ENCODE results near the gene GPR82.
"Not testable (repeated sequence)": the region's sequence is repeated elsewhere in the genome, so short reads cannot be mapped to it uniquely, and the experiment has no call there.

Gene GPR82

GRCh38 chrX:41723826-41724225 is at the start of gene GPR82:
Gene GPR82 (plus strand): TSS chrX:41724181. CDS start chrX:41727027, 2,846 bp downstream.
- H3K4me3 ChIP-seq (ENCODE audit: low read depth, low read length), result no peak within 1 kb of the TSS

DNA sequence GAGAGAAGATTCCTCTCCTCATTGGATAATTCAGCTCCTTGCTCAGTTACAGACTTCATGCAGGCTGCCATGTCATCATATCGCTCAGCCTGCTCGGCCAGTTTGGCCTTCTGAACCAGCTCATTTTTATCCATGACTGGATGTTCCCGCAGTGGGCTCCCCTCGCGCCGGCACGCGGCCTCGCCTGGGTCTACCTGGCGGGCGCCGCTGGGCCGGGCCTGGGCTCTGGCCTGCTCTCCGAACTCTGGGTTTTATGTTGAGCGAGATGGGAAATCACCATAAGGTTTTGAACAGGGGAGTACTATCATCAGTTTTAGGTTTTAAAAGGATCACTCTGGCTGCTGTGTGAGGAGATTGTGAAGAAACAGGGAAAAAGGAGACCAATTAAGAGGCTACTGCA is 47.6 kb upstream of the GPR82 start:
- H3K4me3 ChIP-seq (ENCODE audit: low read depth, low read length), result not testable (repeated sequence)

DNA sequence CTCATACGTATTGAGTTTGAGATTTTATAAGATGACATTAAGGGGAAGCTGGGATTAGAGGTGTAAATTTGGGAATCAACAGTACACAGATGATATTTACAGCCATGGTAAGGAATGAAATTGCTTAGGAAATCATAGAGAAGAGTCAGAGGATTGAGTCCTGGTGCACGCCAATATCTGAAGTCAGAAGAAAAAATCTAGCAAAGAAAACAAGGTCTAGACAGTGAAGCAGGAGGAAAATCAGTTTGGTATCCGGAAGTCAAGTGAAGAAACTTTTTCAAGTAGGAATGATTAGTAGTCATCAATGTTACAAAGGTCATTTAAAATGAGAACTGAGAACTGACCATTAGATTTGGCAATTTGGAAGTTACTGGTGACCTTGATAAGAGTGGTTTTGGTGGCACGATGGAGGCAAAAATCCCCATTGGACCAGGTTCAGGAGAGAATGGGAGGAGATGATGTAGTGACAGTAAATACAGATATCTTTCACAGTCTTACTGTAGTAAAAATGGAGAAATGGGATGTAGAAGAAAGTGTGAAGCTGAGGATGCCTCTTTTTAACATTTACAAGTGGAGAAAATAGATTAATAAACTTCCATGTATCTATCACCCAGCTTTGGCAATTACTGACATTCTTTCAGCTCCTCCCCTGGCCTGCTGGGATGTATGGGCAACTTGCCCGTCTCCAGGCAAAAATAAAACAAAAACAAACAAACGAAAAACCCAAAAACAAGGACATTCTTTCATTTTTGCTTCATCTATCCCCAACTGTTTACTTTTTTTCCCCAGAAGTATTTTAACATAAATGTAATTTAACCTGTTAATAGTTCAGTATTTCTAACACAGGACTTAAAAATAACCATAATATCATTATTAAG is 46.6 kb upstream of the GPR82 start:
- H3K4me3 ChIP-seq (ENCODE audit: low read depth, low read length), result no peak overlapping the region

GRCh38 chrX:41684138-41684537 is 39.8 kb upstream of the GPR82 start:
- H3K4me3 ChIP-seq (ENCODE audit: low read depth, low read length), result no peak overlapping the region

- no peak overlapping the region for H3K4me3 ChIP-seq (ENCODE audit: low read depth, low read length)
Observed at GRCh38 chrX:41684940-41685339, 39.0 kb upstream of the GPR82 start.

GRCh38 chrX:41686788-41687187 is 37.2 kb upstream of the GPR82 start:
- no peak overlapping the region for H3K4me3 ChIP-seq (ENCODE audit: low read depth, low read length)

- H3K4me3 ChIP-seq (ENCODE audit: low read depth, low read length), result no peak overlapping the region
Observed at GRCh38 chrX:41688156-41688555, 35.8 kb upstream of the GPR82 start.

GRCh38 chrX:41688835-41689234 is 35.1 kb upstream of the GPR82 start, which contains the start of gene GPR34:
Gene GPR34 (plus strand): TSS chrX:41688973. CDS start chrX:41695634, 6,661 bp downstream.
- H3K4me3 ChIP-seq (ENCODE audit: low read depth, low read length), result no peak within 1 kb of the TSS

DNA sequence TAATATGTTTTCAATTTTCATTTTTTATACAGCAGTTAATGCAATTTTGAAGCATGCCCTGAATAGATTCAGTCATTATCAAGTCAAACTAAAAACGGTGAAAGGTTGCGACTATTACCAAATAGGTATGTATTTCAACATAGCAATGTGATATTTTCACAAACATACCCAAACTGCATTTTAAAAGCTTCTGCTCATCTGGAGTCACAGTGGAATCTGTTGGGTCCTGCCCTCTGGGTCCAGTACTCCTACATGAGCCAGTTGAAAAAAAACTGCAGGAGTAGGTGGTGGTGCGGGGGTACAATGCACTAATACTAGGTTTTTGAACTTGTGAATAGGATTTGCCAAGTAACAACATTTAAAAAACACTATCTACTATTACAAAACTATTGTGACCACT is 34.3 kb upstream of the GPR82 start:
- no peak overlapping the region for H3K4me3 ChIP-seq (ENCODE audit: low read depth, low read length)

DNA sequence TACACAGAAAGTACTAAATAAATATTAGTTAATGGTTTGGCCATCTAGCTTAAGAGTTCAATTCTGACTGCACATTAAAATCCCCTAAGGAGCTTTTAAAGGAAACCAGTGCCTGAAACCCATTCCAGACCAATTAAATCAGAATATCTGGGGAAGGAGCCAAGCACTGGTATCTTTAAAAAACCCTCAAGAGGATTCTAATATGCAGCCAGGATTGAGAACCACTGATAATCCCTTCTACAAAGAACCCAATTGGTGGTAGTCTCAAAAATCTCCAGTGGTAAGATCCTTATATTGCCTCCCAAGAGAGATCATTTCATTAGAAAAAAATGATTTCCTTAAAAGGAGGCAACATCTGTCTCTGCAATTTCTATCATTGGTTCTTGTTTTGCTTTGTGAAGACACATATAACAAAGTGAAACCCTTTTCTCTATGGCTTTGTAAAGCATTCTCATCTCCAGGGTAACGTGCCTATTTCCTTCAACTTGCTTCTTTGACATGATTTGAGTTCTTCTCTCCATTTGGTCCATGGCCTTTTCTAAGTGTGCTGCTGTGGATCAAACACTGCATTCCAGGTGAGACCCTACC is 31.7 kb upstream of the GPR82 start:
- H3K4me3 ChIP-seq (ENCODE audit: low read depth, low read length), result no peak overlapping the region

GRCh38 chrX:41693024-41693423 is 31.0 kb upstream of the GPR82 start:
- no peak overlapping the region for H3K4me3 ChIP-seq (ENCODE audit: low read depth, low read length)

- H3K4me3 ChIP-seq (ENCODE audit: low read depth, low read length), result no peak overlapping the region
Observed at GRCh38 chrX:41695426-41695825, 28.6 kb upstream of the GPR82 start.

DNA sequence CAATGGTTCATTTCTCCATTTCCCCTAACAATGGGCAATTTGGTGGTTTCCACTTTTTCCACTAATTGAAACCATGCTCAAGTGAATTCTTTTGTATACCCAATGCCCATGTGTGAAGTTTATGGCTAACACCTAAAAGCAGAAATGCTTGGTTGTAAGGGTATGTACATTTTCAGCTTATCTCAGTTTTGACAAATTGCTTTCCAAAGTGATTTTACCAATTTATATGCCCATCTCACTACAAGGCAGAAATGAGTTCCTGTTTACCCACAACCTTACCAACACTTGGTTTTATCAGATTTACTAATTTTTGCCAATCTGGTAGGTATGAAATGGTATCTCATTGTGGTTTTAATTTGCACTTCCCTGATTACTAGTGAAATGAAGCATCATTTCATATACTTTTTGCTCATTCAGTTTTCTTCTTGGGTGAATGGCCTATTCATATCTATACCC is 20.4 kb upstream of the GPR82 start:
- no peak overlapping the region for H3K4me3 ChIP-seq (ENCODE audit: low read depth, low read length)

DNA sequence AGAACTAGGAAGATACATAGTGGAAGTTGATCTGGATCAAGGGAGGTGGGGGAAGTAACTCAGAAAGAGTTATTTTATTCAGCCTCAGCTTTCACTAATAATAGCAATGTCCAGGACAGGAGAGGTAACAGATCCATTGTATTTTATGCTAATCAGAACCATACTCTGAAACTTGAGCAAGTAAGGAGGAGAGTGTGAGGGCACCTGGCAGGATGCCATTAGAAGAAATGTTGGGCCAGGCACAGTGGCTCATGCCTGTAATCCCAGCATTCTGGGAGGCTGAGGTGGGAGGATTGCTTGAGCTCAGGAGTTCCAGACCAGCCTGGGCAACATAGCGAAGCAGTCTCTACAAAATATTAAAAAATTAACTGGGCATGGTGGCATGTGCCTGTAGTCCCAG is 18.9 kb upstream of the GPR82 start:
- H3K4me3 ChIP-seq (ENCODE audit: low read depth, low read length), result no peak overlapping the region

DNA sequence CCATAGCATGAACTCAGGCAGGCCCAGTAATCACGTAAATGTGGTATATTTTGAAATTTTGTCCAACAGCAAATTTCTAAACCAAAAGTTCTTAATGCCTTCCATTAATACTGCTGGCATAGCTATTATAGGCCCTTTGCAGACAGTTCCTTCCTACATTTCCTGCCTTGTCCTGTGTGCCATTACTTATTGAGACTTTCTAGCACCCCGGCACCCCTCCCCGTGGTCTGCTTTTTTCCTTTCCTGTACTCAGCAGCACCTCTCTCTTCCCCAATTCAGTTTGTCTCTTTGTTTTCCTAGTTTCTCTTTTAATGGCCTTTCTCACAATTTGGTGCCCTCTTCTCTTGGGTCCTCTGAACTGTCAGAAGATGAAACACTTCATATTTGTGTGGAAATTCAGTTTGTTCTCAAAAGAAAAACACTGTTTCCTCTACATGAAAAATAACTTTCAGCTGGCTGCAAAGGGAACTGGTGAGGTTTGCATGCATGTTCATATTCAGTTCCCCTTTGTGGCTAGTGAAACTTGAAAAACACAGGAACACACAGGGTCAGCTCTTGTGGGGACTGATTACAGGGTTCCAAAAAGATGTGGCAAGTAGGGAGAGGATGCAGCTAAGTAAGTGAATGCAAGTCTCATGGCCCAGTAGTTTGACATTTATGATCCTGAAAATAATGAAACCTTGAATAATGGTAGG is 18.2 kb upstream of the GPR82 start:
- no peak overlapping the region for H3K4me3 ChIP-seq (ENCODE audit: low read depth, low read length)

DNA sequence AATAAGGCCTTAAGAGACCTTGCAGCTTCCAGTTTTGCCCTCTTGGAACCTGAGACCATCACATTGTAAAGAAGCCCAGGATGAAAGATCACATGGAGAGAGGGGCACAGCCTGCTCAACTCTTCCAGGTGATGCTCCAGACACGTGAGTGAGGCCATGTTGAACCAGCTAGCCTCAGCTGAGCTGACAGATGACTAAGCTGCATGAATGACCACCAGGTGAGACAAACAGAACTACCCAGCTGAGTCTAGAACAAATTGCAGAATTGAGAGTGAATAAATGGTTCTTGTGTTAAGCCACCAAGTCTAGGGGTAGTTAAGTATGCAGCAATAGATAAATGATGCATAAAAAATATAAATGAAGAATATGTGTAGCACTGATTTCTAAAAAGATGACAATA is 16.8 kb upstream of the GPR82 start:
- H3K4me3 ChIP-seq (ENCODE audit: low read depth, low read length), result no peak overlapping the region

DNA sequence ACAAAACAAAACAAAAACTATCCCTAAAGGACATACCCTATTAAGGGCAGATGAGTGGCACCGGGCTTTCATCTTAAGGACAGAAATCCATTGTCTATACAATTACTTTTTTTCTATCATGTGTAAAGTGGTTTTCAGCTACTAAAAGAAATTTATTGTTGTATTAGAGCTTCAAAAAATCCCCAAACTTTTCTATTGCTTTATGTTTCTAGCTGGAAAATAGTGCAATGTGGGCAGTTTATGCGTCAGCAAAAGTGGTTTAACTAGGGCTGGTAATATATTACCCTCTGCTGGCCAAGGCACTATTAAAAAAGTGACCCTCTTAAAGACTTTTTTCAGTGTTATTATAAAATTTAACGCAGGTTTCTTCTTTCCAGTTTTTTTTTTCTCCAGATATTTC is 15.5 kb upstream of the GPR82 start:
- no peak overlapping the region for H3K4me3 ChIP-seq (ENCODE audit: low read depth, low read length)

DNA sequence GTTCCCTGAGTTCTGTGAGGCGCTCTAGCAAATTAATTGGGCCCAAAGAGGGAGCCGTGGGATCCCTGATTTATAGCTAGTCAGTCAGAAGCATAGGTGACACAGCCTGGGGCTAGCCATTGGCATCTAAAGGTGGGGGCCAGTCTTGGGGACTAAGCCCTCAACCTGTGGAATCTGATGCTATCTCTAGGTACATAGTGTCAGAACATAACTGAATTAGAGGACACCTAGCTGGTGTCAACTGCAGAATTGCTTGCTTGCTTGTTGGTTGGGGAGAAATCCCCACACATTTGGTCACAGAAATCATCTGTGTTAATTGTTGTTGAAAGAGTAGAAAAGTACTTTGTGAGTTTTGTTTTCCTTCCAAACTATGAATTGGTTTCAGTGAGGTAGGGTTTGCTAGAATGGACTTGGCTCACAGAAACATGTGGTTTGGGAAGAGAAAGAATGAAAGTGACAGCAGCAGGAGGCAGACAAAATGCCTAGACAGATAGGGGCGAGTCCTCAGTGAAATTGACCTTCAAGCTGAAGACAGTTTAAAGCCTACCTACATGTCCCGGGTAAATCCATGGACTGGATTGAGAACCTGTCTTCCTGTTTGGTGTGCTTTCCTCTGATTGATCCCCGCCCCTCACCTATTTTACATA is 12.8 kb upstream of the GPR82 start:
- no peak overlapping the region for H3K4me3 ChIP-seq (ENCODE audit: low read depth, low read length)

- no peak overlapping the region for H3K4me3 ChIP-seq (ENCODE audit: low read depth, low read length)
Observed at GRCh38 chrX:41716222-41716621, 7.8 kb upstream of the GPR82 start.

- H3K4me3 ChIP-seq (ENCODE audit: low read depth, low read length), result no peak overlapping the region
Observed at GRCh38 chrX:41716767-41717473, 7.1 kb upstream of the GPR82 start.

All from iPS-11a (cell line).